Fibroblast of the aortic adventitia (primary cell): ENCODE data around the gene TRIM7. TPM values are rescaled to one million over a fixed set of nuclear protein-coding genes. Genes with fewer than 3 reads are reported as not detected.
A peak's percentile ranks its signal among the peaks of the same experiment; 100 is the strongest.

Experiments used
- DNase-seq: peaks from one replicate; pipeline ENCODE4 v3.0.0-alpha.2; 2010; ENCODE audit warnings: low read depth
- H3K4me3 ChIP-seq: 2 replicates; pipeline ENCODE4 v1.5.1; 2011; ENCODE audit warnings: low read depth, mild to moderate bottlenecking, control low read depth, low read length, moderate library complexity
- CTCF ChIP-seq: IDR thresholded peaks from 2 replicates; pipeline ENCODE4 v1.5.1; 2011; ENCODE audit warnings: mild to moderate bottlenecking, low read length, control low read depth, inconsistent platforms; ENCODE audit not compliant: insufficient read depth
- total RNA-seq: library from RNA; depleted of rRNA; stranded (reverse); fragments of >200 nt; gene quantifications from 2 replicates; pipeline ENCODE4 v1.2.3, GENCODE V29; 2012; ENCODE audit warnings: low replicate concordance

TRIM7 gene
- total RNA-seq, 1 donor: 3.3 TPM

- H3K4me3 ChIP-seq: peak overlapping the region; percentile 91
- peak; percentile 95 for DNase-seq
- no peak for TF ChIP-seq CTCF
Observed at GRCh38 chr5:181191526-181192336, 13.3 kb downstream of the TRIM7 start.

DNA sequence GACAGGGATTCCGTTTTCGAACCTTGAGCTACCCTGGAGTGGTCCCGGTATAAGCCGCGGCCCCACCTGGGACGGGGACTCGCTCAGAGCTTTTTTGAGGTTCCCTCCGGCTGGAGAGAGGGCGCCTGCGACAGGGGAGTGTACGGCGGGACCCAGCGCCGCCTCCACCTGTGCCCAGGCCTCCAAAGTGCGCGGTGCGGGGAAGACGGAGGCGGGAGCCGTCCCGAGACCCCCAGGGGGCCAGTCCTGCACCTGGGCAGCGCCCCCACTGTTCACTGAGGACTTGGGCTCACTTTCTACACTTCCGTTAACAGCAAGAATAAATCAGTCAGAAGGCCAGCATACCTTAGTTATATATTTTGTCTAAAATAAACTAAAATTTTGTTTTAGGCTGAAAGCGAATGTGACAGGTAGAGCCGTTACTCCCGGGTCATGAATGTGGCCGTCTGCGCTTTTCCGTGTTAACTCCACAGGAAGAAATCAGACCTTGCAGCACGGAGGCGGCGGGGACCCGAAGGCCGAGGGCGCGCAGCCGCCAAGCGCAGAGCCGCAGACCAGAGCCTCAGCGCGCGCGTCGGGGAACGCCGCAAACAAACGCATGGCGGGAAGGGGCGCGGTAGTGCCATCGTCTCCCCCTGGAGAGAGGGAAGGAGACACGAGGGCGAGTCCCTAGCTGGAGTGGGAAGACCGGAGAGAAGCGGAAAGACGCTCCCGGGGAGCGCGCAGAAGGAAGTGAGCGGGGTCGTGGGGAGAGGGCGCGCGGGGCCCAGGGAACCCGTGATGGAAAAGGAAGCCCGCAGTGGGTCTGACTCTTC, 14.1 kb downstream of the TRIM7 start:
- H3K4me3 ChIP-seq: peak overlapping the region; percentile 91
- TF ChIP-seq CTCF: no peak
- DNase-seq: peak; percentile 39

GRCh38 chr5:181189962-181190710, 14.9 kb downstream of the TRIM7 start:
- DNase-seq: no peak
- no peak for TF ChIP-seq CTCF
- H3K4me3 ChIP-seq: peak overlapping the region; percentile 91

DNA sequence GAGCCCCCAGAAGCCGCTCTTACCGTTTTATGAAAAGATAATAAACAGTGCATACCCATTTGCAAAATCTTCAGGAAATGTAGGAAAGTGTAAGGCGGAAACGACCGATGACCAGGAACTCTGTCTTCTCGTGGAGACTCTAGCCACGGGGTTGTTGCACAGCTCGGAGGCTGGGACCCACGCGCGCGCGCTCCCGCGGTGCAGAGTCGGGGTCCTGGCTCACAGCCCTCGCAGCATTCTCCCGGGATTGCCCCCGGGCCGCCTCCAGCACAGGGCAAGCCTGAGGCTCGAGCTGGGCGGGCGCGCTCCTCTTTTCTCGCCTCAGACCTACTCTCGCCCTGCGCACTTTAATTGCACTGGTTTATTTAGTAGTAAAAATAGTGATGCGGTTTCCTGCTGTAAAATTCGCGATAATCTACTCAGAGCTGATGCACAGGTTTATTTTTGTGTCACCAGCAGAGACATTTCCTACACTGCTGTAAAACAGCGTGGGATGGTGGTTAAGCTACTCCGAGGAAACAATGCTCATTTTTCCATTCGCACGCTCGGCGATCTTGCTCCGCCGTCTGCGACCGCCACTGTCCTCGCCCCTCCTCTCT, 15.5 kb downstream of the TRIM7 start:
- H3K4me3 ChIP-seq: peak overlapping the region; percentile 91
- TF ChIP-seq CTCF: no peak
- peak; percentile 42 for DNase-seq

DNA sequence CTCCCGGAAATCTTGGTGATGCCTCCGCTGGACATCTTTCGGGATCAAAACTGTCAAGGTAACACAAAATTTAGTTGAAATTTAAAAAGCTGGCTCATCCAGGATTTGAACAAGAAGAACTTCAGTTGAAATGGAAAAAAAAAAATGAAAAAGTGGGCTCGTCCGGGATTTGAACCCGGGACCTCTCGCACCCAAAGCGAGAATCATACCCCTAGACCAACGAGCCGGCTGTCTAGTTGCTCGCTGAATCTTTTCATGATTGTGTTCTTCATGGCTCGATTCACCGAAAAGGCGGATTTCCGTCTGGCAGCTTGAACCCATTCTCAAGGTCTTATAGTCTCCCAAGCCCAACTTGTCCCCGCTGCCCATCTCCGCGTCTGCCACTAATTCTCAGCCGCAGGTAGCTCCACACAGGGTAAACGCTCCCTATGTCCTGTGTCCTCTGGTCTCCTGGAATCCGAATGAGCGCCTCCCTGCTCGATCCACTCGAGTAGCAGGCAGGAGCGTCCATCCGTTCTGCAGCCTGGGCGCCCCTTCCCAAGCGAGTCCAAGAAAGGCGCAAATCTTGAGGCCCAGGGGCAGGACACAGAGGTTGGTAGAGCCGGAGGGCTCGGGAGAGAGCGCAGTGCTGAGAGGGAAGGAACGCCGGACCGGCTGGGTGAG, 16.2 kb downstream of the TRIM7 start:
- H3K4me3 ChIP-seq: peak overlapping the region; percentile 91
- peak; percentile 82 for DNase-seq
- no peak for TF ChIP-seq CTCF
